Stomach smooth muscle (tissue), 2 donors: ENCODE data around the gene ZKSCAN2.

Experiments
- H3K27ac ChIP-seq: one replicate; pipeline ENCODE4 v1.7.0; 2013; ENCODE audit warnings: mild to moderate bottlenecking, low read length, inconsistent platforms
- H3K27me3 ChIP-seq, 2 donors: one replicate each; pipeline ENCODE4 v1.7.0; 2013; ENCODE audit warnings: low read length in 2 of 2; ENCODE audit not compliant: insufficient read depth in 2 of 2, control insufficient read depth in 1 of 2
- H3K36me3 ChIP-seq, 2 donors: one replicate each; pipeline ENCODE4 v1.7.0; 2013; ENCODE audit warnings: low read length in 2 of 2; ENCODE audit not compliant: control insufficient read depth in 2 of 2, insufficient read depth in 2 of 2
- H3K4me1 ChIP-seq: one replicate; pipeline ENCODE4 v1.7.0; 2013; ENCODE audit warnings: low read length; ENCODE audit not compliant: control insufficient read depth, insufficient read depth
- H3K4me3 ChIP-seq, 2 donors: one replicate each; pipeline ENCODE4 v1.7.0; 2013; ENCODE audit warnings: low read length in 2 of 2
- H3K9ac ChIP-seq, 2 donors: one replicate each; pipeline ENCODE4 v1.7.0; 2013; ENCODE audit warnings: low read length in 2 of 2, mild to moderate bottlenecking in 1 of 2
- H3K9me3 ChIP-seq, 2 donors: one replicate each; pipeline ENCODE4 v1.7.0; 2013; ENCODE audit warnings: low read length in 2 of 2; ENCODE audit not compliant: control insufficient read depth in 2 of 2
- donor health status: healthy.
- donor health status: Pancreatic carcinoma.

The ZKSCAN2 gene

DNA sequence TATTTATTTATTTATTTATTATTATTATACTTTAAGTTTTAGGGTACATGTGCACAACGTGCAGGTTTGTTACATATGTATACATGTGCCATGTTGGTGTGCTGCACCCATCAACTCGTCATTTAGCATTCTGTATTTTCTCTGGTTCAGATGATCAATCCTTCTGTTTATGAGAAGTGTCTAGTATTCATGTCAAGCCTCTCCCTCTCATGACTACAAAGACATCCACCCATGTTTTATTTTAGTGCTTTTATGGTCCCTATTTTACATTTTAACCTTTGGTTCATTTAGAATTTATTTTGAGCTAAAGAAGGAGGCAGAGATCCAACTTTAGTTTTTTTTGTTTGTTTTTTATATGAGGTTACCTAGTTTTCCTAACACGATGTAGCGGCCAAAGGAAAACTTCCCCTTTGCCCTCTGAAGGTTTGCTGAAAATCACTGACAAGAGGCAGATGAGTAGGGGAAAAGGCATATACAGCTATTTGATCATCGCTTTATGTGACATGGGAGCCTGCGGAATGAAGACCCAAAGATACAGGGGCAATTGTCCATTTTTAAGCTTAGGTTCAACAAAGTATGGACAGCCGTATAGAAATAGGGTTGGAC is 63.3 kb downstream of the ZKSCAN2 start:
- Histone ChIP-seq H3K27me3 (no peaks in the 10 kb centered on the region), H3K9me3 (no peaks in the 10 kb centered on the region), H3K27ac (no peak overlapping the region), H3K4me1 (no peaks in the 10 kb centered on the region), H3K4me3 (no peak overlapping the region), H3K36me3 (no peaks in the 10 kb centered on the region), H3K9ac (no peak overlapping the region)

DNA sequence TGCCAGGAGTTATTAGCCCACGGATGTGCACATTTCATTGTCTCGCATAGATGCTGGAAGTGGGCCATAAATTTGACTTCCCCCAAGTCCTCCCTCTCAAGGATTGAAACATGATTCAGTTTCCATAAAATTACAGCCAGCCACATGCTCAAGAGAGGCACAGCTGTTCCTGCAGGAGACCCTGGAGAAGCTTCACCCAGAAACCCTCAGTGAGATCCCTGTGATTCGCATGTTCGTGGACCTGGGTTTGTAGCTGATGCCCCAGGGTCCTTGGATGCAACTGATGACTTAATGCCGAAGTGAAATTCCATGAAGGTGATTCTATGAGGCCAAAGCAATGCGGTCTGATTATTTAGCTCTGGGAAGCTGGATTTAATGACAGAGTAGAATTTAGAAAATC is 65.5 kb downstream of the ZKSCAN2 start:
- H3K36me3 ChIP-seq, result no peaks in the 10 kb centered on the region
- H3K27ac ChIP-seq, result no peak overlapping the region
- H3K9ac ChIP-seq, result no peak overlapping the region
- no peak overlapping the region for H3K4me3 ChIP-seq
- no peaks in the 10 kb centered on the region for H3K27me3 ChIP-seq
- no peaks in the 10 kb centered on the region for H3K9me3 ChIP-seq
- H3K4me1 ChIP-seq, result no peaks in the 10 kb centered on the region

GRCh38 chr16:25189305-25189704 is 68.3 kb downstream of the ZKSCAN2 start:
- H3K9ac ChIP-seq, result no peak overlapping the region

GRCh38 chr16:25187491-25187795 is 70.2 kb downstream of the ZKSCAN2 start:
- H3K36me3 ChIP-seq, result no peaks in the 10 kb centered on the region
- no peaks in the 10 kb centered on the region for H3K27me3 ChIP-seq
- no peak overlapping the region for H3K4me3 ChIP-seq
- H3K9me3 ChIP-seq, result no peaks in the 10 kb centered on the region
- no peak overlapping the region for H3K9ac ChIP-seq
- no peak overlapping the region for H3K27ac ChIP-seq
- no peaks in the 10 kb centered on the region for H3K4me1 ChIP-seq

More at GRCh38 chr16:25189305-25189704, 68.3 kb downstream of the ZKSCAN2 start:
- H3K4me3 ChIP-seq, result no peak overlapping the region
- H3K4me1 ChIP-seq, result no peaks in the 10 kb centered on the region
- no peaks in the 10 kb centered on the region for H3K9me3 ChIP-seq
- H3K27ac ChIP-seq, result no peak overlapping the region
- H3K27me3 ChIP-seq, result no peaks in the 10 kb centered on the region
- H3K36me3 ChIP-seq, result no peaks in the 10 kb centered on the region
